ENCODE results near the gene HELQ.
"Not testable (repeated sequence)": the region's sequence is repeated elsewhere in the genome, so short reads cannot be mapped to it uniquely, and the experiment has no call there.

Gene HELQ

DNA sequence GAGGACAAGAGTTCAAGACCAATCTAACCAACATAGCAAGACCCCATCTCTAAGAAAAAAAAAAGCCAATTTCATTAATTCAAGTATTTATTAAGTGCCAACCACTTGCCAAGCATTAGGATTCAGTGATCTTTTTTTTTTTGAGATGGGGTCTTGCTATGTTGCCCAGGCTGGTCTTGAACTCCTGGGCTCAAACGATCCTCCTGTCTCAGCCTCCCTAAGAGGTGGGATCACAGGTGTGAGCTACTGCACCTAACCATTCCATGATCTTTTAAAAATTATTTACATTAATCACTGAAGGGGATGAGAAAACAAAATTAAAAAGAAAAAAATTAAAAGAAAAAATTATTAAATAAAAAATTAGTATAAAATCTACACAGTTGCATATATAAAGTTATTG, 24.4 kb downstream of the HELQ start:
- no peak overlapping the region for H3K27ac ChIP-seq
- TF ChIP-seq ZFX (IDR thresholded peaks at IDR 0.05; ENCODE audit: borderline replicate concordance), result no peak
- TF ChIP-seq, protein P1, sequence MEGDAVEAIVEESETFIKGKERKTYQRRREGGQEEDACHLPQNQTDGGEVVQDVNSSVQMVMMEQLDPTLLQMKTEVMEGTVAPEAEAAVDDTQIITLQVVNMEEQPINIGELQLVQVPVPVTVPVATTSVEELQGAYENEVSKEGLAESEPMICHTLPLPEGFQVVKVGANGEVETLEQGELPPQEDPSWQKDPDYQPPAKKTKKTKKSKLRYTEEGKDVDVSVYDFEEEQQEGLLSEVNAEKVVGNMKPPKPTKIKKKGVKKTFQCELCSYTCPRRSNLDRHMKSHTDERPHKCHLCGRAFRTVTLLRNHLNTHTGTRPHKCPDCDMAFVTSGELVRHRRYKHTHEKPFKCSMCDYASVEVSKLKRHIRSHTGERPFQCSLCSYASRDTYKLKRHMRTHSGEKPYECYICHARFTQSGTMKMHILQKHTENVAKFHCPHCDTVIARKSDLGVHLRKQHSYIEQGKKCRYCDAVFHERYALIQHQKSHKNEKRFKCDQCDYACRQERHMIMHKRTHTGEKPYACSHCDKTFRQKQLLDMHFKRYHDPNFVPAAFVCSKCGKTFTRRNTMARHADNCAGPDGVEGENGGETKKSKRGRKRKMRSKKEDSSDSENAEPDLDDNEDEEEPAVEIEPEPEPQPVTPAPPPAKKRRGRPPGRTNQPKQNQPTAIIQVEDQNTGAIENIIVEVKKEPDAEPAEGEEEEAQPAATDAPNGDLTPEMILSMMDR (IDR thresholded peaks at IDR 0.05), result no peak

DNA sequence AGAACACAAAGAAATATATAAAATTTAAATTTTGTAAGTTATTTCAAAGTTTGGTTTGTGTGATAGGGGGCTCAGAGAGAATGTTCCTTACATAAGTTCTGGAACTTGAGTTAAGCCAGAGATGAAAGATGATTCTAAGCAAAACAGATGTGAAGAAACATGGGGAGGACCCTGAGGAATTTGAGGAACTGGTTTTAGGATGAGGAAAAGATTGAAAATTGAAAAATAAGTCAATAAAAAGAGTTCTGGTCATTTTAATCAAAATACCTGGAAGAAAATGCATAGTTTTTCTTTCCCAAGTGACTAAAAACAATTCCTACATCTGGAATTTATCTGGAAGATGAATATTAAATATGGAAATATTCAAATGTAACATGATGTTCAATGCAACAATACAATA, 37.4 kb downstream of the HELQ start:
- TF ChIP-seq, protein P1 (IDR thresholded peaks at IDR 0.05), result no peak
- no peak for TF ChIP-seq ZFX (IDR thresholded peaks at IDR 0.05; ENCODE audit: borderline replicate concordance)
- no peak overlapping the region for H3K27ac ChIP-seq

DNA sequence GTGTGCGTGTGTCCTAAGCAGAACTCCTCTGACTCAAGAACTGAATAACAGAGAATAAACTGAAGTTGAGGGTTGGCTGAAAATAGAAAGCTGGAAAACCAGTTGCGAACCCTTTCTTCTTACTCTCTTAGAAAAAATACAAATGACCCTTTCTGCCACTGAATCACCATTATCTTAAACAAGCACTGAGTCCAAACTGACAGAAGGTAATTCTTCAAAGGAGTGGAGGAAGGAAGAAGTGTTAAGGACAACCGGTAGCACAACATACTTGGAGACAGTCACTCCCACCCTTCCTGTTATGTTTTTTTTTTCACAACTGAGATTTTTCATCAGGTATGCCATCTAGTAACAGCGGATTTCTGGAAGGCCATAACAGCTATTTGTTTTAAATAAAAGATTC, 38.1 kb downstream of the HELQ start:
- H3K27ac ChIP-seq, result no peak overlapping the region

GRCh38 chr4:83413676-83414075, 41.9 kb downstream of the HELQ start:
- no peak overlapping the region for H3K27ac ChIP-seq
- TF ChIP-seq ZFX (IDR thresholded peaks at IDR 0.05; ENCODE audit: borderline replicate concordance), result no peak
- TF ChIP-seq, protein P1 (IDR thresholded peaks at IDR 0.05), result no peak

More for the DNA sequence above, 38.1 kb downstream of the HELQ start:
- no peak for TF ChIP-seq ZFX (IDR thresholded peaks at IDR 0.05; ENCODE audit: borderline replicate concordance)
- TF ChIP-seq, protein P1 (IDR thresholded peaks at IDR 0.05), result no peak

DNA sequence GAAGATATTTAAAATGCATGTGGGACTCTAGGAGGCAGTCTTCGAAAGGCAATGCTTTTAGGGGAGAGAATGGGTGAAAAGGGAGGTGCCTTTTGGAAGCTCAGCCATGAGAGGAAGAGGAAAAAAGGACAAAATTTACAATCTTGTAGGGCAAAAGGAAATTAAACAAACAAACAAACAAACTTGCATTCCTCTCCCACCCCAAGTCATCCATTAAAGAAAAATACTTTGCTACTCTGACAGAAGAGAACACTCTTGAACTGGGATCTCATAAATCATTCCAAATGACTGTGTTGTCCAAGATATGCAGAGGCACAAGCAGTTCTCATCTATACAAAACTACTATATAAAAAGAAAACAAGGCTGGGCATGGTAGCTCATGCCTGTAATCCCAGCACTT, 46.7 kb downstream of the HELQ start:
- TF ChIP-seq ZFX (IDR thresholded peaks at IDR 0.05; ENCODE audit: borderline replicate concordance), result no peak
- TF ChIP-seq, protein P1 (IDR thresholded peaks at IDR 0.05), result no peak
- no peak overlapping the region for H3K27ac ChIP-seq

DNA sequence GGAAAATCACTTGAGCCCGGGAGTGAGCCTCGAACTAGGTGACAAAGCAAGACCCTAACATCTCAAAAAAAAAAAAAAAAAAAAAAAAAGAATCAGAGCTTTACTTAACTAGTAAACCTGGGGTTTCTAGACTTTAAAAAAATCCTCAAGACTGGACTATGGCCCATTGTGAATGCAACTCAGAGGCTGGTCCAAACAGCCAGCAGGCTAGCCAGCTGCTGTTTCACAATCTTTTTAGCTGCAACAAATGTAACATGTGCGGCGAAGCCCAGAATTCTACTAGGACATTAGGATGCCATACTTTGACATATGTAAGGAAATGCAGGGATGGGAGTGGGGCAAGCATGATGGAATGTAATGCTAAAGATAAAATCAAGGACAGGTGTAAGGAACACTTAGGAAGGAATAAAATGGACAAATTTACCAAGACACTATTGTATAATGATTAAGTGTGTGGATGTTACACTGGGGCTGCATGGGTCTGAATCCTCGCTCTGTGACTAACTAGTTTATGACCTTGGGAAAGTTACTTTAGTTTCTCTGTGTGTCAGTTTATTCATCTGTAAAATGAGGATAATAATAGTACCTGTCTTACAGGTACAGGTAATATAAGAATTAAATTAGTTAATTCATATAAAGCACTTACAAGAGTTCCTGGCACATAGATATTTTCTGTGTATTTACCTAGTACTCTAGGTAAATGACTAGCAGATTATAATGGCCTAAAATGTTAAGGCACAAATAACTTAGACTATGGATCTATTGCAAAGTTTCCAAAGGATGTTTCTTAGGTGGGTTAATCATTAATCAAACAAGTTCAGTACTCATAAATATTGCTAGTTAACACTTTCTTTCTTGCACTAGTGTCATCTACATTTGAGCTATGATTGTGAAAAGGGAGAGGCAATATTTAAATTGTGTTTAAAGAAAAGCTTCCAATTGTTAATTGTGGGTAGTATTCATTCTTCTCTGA, 49.5 kb downstream of the HELQ start:
- no peak overlapping the region for H3K27ac ChIP-seq
- TF ChIP-seq ZFX (IDR thresholded peaks at IDR 0.05; ENCODE audit: borderline replicate concordance), result no peak
- TF ChIP-seq, protein P1 (IDR thresholded peaks at IDR 0.05), result no peak

GRCh38 chr4:83398158-83398557, 57.5 kb downstream of the HELQ start:
- H3K27ac ChIP-seq, result not testable (repeated sequence)

All from 22Rv1 (cell line).